NCI-H1092 (cell line): Measurements from ENCODE around the gene ARHGEF6.
A peak's percentile ranks its signal among the peaks of the same experiment; 100 is the strongest.
"Not testable (repeated sequence)": the region's sequence is repeated elsewhere in the genome, so short reads cannot be mapped to it uniquely, and the experiment has no call there.

Source experiments
- DNase-seq: peaks from one replicate; lab custom pipeline; 2025; lab: John Stamatoyannopoulos, UW

ARHGEF6 gene

DNA sequence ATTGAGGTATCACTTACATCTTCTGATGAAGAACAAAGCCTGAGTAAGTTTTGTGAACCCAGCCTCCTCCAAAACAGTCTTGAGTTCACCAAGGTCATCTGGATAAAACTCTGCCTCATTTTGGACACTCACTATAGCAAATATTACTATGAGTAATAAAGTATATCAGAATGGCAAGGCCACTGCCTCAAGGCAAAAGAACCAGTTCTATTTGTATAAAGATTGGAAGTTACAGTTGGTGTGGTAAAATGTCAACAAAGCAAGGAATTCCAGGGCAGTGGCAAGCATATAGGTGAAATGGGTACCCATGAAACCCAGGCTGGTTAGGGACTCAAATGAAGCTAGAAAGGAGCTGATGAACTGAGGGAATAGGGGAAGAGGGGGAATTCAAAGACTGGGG is 2.4 kb upstream of the ARHGEF6 start:
- DNase-seq = no peak

GRCh38 chrX:136781180-136781797 is 557 bp upstream of the ARHGEF6 start:
- no peak for DNase-seq

- DNase-seq = no peak
Measured at GRCh38 chrX:136780241-136780640, 491 bp downstream of the ARHGEF6 start.

DNA sequence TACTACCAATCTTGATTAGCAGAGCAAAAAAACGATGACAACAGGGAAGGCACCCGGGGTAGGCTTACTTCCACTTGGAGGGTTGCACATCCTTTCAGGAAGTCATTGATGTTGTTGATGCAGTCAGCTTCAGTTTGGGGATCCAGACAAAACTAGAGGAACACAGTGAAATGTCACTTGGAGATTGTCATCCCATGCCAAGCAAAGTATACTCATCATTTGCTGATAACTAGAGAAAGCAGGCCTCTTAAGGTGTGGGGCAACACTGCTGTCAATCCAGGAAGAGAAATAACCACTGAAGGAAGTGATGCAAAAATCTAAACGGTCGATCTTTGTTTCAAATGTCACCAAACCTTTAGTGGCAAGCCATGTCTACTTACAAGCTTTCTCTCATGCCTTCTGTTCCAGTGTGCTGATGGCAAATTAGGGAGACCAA is 1.4 kb downstream of the ARHGEF6 start:
- no peak for DNase-seq

DNA sequence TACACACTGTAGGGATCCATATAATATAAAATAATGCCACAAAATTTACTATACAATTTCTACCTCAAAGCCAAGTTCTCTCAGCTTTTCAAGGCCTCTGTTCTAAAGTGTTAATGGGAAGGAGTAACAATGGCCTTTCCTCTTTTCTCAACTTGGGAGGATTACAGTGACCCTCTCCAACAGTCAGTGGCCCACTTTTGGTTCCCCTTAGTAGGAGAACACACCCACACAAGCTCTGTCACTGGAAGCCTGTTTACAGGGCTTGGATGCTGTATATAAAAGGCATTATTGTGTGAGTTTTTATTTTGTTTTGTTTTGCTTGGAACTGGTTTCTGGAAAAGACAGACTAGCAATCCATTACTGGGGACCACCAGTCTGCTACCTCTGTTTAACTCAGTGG is 1.8 kb downstream of the ARHGEF6 start:
- no peak for DNase-seq

DNA sequence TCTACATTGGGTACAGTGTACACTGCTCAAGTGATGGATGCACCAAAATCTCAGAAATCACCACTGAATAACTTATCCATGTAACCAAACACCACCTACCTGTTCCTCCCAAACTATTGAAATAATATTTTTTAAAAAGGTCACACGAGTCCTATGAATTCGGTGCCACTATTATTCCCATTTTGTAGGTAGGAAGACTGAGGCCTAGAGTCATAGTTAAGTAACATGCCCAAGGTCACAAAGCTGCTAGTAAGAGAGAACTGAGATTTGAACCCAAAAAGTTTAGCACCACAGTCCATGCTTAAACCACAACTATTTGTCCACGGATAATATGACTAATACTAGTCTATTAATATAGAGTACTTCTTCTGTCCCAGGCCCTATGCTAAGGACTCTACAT is 2.7 kb downstream of the ARHGEF6 start:
- DNase-seq = no peak

GRCh38 chrX:136773648-136774047 is 7.1 kb downstream of the ARHGEF6 start:
- DNase-seq = no peak

DNA sequence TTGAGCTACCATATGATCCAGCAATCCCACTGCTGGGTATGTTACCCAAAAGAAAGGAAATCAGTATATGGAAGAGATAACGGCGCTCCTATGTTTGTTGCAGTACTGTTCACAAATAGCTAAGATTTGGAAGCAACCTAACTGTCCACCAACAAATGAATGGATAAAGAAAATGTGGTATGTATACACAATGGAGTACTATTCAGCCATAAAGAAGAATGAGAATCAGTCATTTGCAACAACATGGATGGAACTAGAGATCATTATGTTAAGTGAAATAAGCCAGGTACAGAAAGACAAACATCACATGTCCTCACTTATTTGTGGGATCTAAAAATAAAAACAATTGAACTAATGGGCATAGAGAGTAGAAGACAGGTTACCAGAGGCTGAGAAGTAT is 8.9 kb downstream of the ARHGEF6 start:
- not testable (repeated sequence) for DNase-seq

GRCh38 chrX:136768469-136769084 is 12.2 kb downstream of the ARHGEF6 start:
- no peak for DNase-seq

- DNase-seq = peak; percentile 30
Measured at GRCh38 chrX:136767104-136767941, 13.4 kb downstream of the ARHGEF6 start.

DNA sequence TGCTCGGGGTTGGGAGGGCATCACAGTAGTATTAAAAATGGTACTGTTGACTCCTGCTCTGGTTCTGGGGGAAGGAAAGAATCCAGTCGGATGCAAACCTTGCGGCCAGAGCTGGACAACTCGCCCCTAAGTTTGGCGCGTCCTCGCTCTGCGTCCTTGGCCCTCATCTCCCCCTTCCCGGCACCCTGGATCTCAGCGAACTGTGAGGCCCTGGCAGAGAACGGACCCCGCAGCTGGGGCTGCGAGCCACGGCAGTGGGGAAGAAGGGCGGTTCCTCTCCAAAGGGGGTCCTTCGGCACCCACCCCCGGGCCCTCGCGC is 14.0 kb downstream of the ARHGEF6 start:
- DNase-seq = no peak

GRCh38 chrX:136765821-136766356 is 14.8 kb downstream of the ARHGEF6 start:
- no peak for DNase-seq

- no peak for DNase-seq
Measured at GRCh38 chrX:136764206-136764605, 16.5 kb downstream of the ARHGEF6 start.

- no peak for DNase-seq
Measured at GRCh38 chrX:136762820-136763452, 17.8 kb downstream of the ARHGEF6 start.

DNA sequence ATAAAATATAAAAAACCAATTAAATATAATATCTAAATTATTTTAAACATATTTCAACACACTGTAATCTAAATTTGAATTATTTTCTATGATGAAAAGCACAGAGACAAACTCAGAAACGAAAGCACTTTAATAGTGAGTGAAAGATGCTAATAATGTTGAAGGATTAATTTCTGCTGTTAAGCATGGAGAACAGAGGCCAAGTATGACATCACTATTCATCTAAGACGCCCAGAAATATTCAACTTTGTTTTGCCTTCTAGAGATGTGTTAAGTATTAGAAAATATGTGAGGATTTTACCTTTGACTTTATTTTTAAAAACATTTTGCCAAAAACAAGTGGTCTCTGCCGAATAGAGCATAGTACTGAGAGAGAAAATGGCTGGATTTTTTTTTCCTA is 19.3 kb downstream of the ARHGEF6 start:
- no peak for DNase-seq

DNA sequence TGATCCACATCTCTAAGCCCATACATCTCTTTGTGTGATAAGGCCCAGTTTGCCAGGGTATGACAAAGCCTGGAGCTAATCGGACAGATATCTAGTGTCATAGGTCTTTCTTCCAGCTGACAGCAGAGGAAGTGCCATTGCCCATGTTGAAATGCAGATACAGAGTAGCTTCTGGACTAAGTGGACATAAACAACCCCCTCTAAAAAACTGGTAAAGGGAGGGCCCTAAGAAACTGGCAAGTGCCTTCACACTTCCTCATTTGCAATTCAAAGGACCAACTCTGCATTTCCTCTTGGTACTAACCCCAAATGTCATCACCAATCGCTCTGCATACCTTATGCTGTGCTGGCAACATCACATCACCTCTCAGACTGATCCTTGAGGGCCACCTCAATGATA is 20.8 kb downstream of the ARHGEF6 start:
- DNase-seq = no peak

GRCh38 chrX:136755411-136755810 is 25.3 kb downstream of the ARHGEF6 start:
- no peak for DNase-seq

DNA sequence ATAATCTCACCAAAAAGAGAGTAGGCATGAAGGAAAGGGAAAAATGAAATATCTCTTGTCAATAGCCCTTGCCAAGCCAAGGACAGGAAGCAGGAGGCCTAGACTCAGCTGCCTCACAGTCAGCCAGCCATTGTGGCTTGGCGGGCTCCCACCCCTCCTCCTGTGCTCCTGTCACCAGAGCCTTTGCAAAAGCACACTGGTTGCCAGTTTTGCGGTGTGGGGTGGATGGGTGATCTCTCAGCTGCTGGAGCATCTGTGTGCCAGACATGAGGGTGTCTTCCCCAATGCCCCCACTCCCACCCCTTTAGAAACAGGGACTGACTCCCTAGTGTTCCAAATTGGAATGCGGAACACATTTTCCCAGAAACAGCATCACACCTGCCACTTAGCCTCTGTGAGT is 26.1 kb downstream of the ARHGEF6 start:
- peak; percentile 32 for DNase-seq

DNA sequence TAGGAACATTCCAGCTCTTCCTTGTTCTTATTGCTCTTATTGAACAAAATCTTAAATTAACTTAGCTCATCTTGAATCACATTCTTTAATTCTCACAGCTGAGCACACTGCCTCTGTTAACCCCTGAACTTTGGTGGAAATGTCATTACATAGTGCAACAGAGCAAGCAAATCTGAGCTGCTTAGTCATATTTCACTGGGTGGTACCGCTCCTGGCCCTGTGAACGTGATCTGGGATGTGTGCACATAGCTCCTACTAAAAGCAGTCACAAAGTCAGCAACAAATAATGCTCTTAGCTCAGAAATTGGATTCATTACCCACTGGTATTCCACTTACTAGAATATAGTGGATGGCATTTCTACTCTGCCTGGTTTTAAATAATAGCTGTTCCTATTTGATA is 27.9 kb downstream of the ARHGEF6 start:
- no peak for DNase-seq

- no peak for DNase-seq
Measured at GRCh38 chrX:136752346-136752745, 28.4 kb downstream of the ARHGEF6 start.

DNA sequence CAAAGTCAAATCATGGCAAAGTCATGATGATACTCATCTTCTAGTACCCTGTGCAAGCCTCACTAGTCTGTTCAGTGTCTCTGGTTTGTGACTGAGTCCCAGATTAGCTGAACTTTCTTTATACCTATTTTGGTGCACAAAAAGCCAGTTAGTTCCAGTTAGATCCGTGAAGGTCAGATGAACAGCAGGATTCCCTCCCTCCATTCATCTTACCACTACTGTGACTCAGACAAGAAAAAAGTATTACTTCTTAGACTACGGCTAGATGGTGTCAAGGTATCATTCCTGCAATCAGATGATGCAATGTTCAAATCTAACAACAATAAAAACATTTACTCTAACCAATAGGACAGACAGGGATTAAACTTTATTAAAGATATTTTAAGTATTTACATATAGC is 30.4 kb downstream of the ARHGEF6 start:
- no peak for DNase-seq
